Pons (tissue), 1 donor: ENCODE results near the gene TM9SF2.

Source experiments
- DNase-seq: peaks from one replicate; pipeline ENCODE4 v3.0.0-alpha.2; 2016; ENCODE audit warnings: low spot score

TM9SF2 gene

GRCh38 chr13:99495466-99496183 lies 5.6 kb upstream of the TM9SF2 start:
- peak; percentile 16 for DNase-seq

- DNase-seq: peak; percentile 88
Measured at GRCh38 chr13:99496184-99497142, 4.8 kb upstream of the TM9SF2 start.

GRCh38 chr13:99498171-99499161 lies 2.8 kb upstream of the TM9SF2 start:
- DNase-seq: peak; percentile 95

GRCh38 chr13:99500839-99501183 lies 461 bp upstream of the TM9SF2 start:
- no peak for DNase-seq

GRCh38 chr13:99501848-99502301 lies 603 bp downstream of the TM9SF2 start:
- DNase-seq: peak; percentile 15

GRCh38 chr13:99505814-99506269 lies 4.6 kb downstream of the TM9SF2 start:
- DNase-seq: no peak

GRCh38 chr13:99506634-99507033 lies 5.4 kb downstream of the TM9SF2 start:
- peak; percentile 47 for DNase-seq

GRCh38 chr13:99507054-99507453 lies 5.8 kb downstream of the TM9SF2 start:
- no peak for DNase-seq

GRCh38 chr13:99507551-99507950 lies 6.3 kb downstream of the TM9SF2 start:
- DNase-seq: no peak

GRCh38 chr13:99507986-99508385 lies 6.7 kb downstream of the TM9SF2 start:
- DNase-seq: no peak

- no peak for DNase-seq
Measured at GRCh38 chr13:99509479-99509878, 8.2 kb downstream of the TM9SF2 start.

- no peak for DNase-seq
Measured at GRCh38 chr13:99514801-99515200, 13.5 kb downstream of the TM9SF2 start.

GRCh38 chr13:99516153-99516929 lies 15.1 kb downstream of the TM9SF2 start:
- no peak for DNase-seq

GRCh38 chr13:99517577-99517976 lies 16.3 kb downstream of the TM9SF2 start:
- DNase-seq: no peak

- no peak for DNase-seq
Measured at GRCh38 chr13:99517984-99518383, 16.7 kb downstream of the TM9SF2 start.

- no peak for DNase-seq
Measured at GRCh38 chr13:99522298-99522697, 21.0 kb downstream of the TM9SF2 start.

GRCh38 chr13:99523838-99524237 lies 22.6 kb downstream of the TM9SF2 start:
- DNase-seq: no peak

- DNase-seq: no peak
Measured at GRCh38 chr13:99525967-99526366, 24.7 kb downstream of the TM9SF2 start.

GRCh38 chr13:99526549-99526948 lies 25.3 kb downstream of the TM9SF2 start:
- DNase-seq: no peak

GRCh38 chr13:99527301-99527700 lies 26.0 kb downstream of the TM9SF2 start:
- DNase-seq: no peak

- DNase-seq: no peak
Measured at GRCh38 chr13:99528547-99528946, 27.3 kb downstream of the TM9SF2 start.
